HG02840 (cell line): Measurements from ENCODE around the gene PRSS57.

Source experiments
- ATAC-seq: cut with Tn5 transposase; IDR thresholded peaks from one replicate; pipeline ENCODE4 v1.9.1; 2021; ENCODE audit warnings: mild to moderate bottlenecking, moderate library complexity, moderate number of reproducible peaks; ENCODE audit not compliant: unreplicated experiment, low FRiP score

The PRSS57 gene

DNA sequence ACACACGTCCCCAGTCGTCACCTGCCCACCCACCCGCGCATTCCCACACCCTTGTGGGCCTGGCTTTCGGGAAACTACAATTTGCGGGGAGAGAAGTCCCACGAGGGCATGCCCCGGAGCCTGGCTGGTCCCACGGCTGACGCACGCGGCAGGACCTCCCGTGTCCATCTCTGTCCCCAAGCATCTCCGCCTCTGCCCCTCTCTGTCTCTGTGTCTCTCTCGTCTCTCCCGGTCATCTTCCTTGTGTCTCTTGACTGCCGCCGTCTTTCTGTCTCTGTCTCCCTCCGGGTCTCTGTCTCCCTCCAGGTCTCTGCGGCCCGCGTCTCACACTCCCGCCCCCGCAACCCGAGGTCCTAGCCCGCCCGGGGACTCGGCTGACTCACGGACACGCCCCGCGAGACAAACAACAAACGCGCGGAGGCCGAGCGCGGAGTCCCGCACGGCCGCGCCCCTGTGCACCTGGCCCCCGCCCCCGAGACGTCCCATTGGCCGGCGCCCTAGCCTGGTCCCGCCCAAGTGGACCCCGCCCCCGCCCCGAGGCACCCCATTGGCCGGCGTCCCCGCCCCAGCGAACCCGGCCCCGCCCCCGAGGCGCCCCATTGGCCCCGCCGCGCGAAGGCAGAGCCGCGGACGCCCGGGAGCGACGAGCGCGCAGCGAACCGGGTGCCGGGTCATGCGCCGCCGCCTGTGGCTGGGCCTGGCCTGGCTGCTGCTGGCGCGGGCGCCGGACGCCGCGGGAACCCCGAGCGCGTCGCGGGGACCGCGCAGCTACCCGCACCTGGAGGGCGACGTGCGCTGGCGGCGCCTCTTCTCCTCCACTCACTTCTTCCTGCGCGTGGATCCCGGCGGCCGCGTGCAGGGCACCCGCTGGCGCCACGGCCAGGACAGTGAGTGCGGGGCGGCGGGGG lies 55.7 kb downstream of the PRSS57 start, which contains the start of gene FGF22:
TSS of gene FGF22 (plus strand) at position 627 of the 908 bp plus-strand sequence. CDS start at position 674, 47 bp downstream.
- ATAC-seq: no peak

DNA sequence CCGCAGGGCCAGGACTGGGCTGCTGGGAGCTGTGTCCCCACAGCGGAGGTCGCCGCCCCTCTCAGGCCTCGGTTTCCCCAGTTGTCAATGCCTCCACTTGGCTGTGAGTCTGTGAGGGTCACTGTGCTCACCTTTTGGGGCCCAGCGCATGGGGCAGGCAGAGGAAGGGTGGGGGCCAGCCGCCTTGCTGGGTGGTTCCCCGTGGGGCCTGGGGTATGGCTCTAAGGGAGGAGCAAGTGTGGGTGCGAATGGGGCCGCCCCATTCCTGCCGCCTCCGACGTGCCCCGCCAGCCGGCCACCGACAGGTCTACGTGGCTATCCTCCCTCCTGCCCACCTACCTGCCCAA lies 56.4 kb downstream of the PRSS57 start:
- ATAC-seq: no peak
